Measurements from ENCODE around the gene DNAJB9. TPM values are rescaled to one million over a fixed set of nuclear protein-coding genes. Genes with fewer than 3 reads are reported as not detected.
"Not testable (repeated sequence)": the region's sequence is repeated elsewhere in the genome, so short reads cannot be mapped to it uniquely, and the experiment has no call there.

Gene DNAJB9
- total and polyA plus RNA-seq, 2 donors from 2014 or later, result 31.3 to 33.5 TPM

GRCh38 chr7:108535744-108536143 is 33.9 kb upstream of the DNAJB9 start:
- Histone ChIP-seq H3K27ac (ENCODE audit: low read depth in 2 of 2, low read length in 2 of 2) (no peak overlapping the region), H3K9ac (ENCODE audit: low read length in 3 of 3) (no peak overlapping the region), H3K9me3 (ENCODE audit: control insufficient read depth in 2 of 3, insufficient read depth in 1 of 3, low read length in 3 of 3) (no peaks in the 10 kb centered on the region), H3K4me3 (ENCODE audit: low read length in 3 of 3) (no peak overlapping the region), H3K36me3 (ENCODE audit: control insufficient read depth in 2 of 3, insufficient read depth in 3 of 3, low read length in 3 of 3) (no peaks in the 10 kb centered on the region), H3K4me1 (ENCODE audit: control insufficient read depth in 2 of 3, insufficient read depth in 2 of 3, low read depth in 1 of 3, low read length in 3 of 3) (no peaks in the 10 kb centered on the region), H3K27me3 (ENCODE audit: control insufficient read depth, insufficient read depth, low read length) (no peaks in the 10 kb centered on the region)
- no peak for FAIRE-seq
- intact Hi-C loops (cut with DNase I), result no loop called here
- TF ChIP-seq, protein P1, sequence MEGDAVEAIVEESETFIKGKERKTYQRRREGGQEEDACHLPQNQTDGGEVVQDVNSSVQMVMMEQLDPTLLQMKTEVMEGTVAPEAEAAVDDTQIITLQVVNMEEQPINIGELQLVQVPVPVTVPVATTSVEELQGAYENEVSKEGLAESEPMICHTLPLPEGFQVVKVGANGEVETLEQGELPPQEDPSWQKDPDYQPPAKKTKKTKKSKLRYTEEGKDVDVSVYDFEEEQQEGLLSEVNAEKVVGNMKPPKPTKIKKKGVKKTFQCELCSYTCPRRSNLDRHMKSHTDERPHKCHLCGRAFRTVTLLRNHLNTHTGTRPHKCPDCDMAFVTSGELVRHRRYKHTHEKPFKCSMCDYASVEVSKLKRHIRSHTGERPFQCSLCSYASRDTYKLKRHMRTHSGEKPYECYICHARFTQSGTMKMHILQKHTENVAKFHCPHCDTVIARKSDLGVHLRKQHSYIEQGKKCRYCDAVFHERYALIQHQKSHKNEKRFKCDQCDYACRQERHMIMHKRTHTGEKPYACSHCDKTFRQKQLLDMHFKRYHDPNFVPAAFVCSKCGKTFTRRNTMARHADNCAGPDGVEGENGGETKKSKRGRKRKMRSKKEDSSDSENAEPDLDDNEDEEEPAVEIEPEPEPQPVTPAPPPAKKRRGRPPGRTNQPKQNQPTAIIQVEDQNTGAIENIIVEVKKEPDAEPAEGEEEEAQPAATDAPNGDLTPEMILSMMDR (IDR thresholded peaks at IDR 0.05; ENCODE audit: borderline replicate concordance, extremely low read depth, insufficient read depth), result no peak
- DNase-seq, result no peak

DNA sequence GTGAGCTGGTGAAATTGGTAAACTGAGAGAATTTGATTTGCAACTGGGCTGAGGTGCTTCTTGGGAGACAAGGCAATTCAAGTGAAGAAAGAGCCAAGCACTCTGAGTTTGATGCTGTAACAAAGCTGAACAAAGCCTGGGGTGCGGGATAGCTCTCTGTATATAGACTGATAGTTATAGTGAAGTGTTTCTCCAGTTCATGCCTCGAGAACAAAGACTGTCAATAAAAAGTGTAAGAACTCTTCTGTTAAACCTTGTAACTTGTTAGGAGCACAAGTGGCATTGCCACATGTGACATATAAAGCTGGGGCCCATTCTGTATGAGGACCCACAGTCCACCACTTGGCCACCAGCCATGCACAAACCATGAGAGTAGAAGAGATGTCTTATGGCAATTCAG is 32.4 kb upstream of the DNAJB9 start:
- FAIRE-seq, result no peak
- Histone ChIP-seq H3K36me3 (ENCODE audit: control insufficient read depth in 2 of 3, insufficient read depth in 3 of 3, low read length in 3 of 3) (no peaks in the 10 kb centered on the region), H3K27ac (ENCODE audit: low read depth in 2 of 2, low read length in 2 of 2) (no peak overlapping the region), H3K9ac (ENCODE audit: low read length in 3 of 3) (no peak overlapping the region), H3K4me1 (ENCODE audit: control insufficient read depth in 2 of 3, insufficient read depth in 2 of 3, low read depth in 1 of 3, low read length in 3 of 3) (no peaks in the 10 kb centered on the region), H3K4me3 (ENCODE audit: low read length in 3 of 3) (no peak overlapping the region), H3K27me3 (ENCODE audit: control insufficient read depth, insufficient read depth, low read length) (no peaks in the 10 kb centered on the region), H3K9me3 (ENCODE audit: control insufficient read depth in 2 of 3, insufficient read depth in 1 of 3, low read length in 3 of 3) (no peaks in the 10 kb centered on the region)
- TF ChIP-seq, protein P1 (IDR thresholded peaks at IDR 0.05; ENCODE audit: borderline replicate concordance, extremely low read depth, insufficient read depth), result no peak
- no peak for DNase-seq
- intact Hi-C loops (cut with DNase I), result no loop called here

DNA sequence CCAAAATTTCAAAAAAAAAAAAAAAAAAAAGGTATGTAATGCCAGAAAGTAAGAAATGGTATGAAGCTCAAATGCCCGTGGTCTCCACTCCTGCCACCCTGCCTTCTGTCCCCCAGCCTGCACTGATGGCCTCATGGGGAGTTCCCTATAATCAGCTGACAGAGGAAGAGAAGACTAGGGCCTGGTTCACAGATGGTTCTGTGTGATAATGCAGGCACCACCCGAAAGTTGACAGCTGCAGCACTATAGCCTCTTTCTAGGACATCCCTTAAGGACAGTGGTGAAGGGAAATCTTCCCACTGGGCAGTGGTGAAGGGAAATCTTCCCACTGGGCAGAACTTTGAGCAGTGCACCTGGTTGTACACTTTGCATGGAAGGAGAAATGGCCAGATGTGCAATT is 31.4 kb upstream of the DNAJB9 start:
- DNase-seq; FAIRE-seq; H3K4me1 ChIP-seq (ENCODE audit: control insufficient read depth in 2 of 3, insufficient read depth in 2 of 3, low read depth in 1 of 3, low read length in 3 of 3); H3K27ac ChIP-seq (ENCODE audit: low read depth in 2 of 2, low read length in 2 of 2); H3K27me3 ChIP-seq (ENCODE audit: control insufficient read depth, insufficient read depth, low read length); H3K9me3 ChIP-seq (ENCODE audit: control insufficient read depth in 2 of 3, insufficient read depth in 1 of 3, low read length in 3 of 3); H3K4me3 ChIP-seq (ENCODE audit: low read length in 3 of 3); intact Hi-C loops (cut with DNase I); H3K36me3 ChIP-seq (ENCODE audit: control insufficient read depth in 2 of 3, insufficient read depth in 3 of 3, low read length in 3 of 3); H3K9ac ChIP-seq (ENCODE audit: low read length in 3 of 3): not testable (repeated sequence)

DNA sequence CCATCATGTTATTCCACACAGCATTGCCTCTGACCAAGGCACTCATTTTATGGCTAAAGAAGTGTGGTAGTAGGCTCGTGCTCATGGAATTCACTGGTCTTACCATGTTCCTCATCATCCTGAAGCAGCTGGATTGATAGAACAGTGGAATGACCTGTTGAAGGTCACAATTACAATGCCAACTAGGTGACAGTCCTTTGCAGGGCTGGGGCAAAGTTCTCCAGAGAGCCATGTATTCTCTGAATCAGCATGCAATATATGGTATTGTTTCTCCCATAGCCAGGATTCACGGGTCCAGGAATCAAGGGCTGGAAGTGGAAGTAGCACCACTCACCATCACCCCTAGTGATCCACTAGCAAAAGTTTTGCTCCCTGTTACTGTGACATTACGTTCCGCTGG is 31.0 kb upstream of the DNAJB9 start:
- DNase-seq; H3K4me3 ChIP-seq (ENCODE audit: low read length in 3 of 3); H3K36me3 ChIP-seq (ENCODE audit: control insufficient read depth in 2 of 3, insufficient read depth in 3 of 3, low read length in 3 of 3); H3K9ac ChIP-seq (ENCODE audit: low read length in 3 of 3); FAIRE-seq; H3K27ac ChIP-seq (ENCODE audit: low read depth in 2 of 2, low read length in 2 of 2); H3K9me3 ChIP-seq (ENCODE audit: control insufficient read depth in 2 of 3, insufficient read depth in 1 of 3, low read length in 3 of 3); intact Hi-C loops (cut with DNase I); H3K27me3 ChIP-seq (ENCODE audit: control insufficient read depth, insufficient read depth, low read length); H3K4me1 ChIP-seq (ENCODE audit: control insufficient read depth in 2 of 3, insufficient read depth in 2 of 3, low read depth in 1 of 3, low read length in 3 of 3): not testable (repeated sequence)

- H3K4me3 ChIP-seq (ENCODE audit: low read length in 3 of 3), result no peak overlapping the region
- H3K9me3 ChIP-seq (ENCODE audit: control insufficient read depth in 2 of 3, insufficient read depth in 1 of 3, low read length in 3 of 3), result no peaks in the 10 kb centered on the region
- no peak overlapping the region for H3K9ac ChIP-seq (ENCODE audit: low read length in 3 of 3)
- intact Hi-C loops (cut with DNase I), result no loop called here
- no peak for DNase-seq
- H3K4me1 ChIP-seq (ENCODE audit: control insufficient read depth in 2 of 3, insufficient read depth in 2 of 3, low read depth in 1 of 3, low read length in 3 of 3), result no peaks in the 10 kb centered on the region
- TF ChIP-seq, protein P1 (IDR thresholded peaks at IDR 0.05; ENCODE audit: borderline replicate concordance, extremely low read depth, insufficient read depth), result no peak
- H3K27me3 ChIP-seq (ENCODE audit: control insufficient read depth, insufficient read depth, low read length), result no peaks in the 10 kb centered on the region
- H3K27ac ChIP-seq (ENCODE audit: low read depth in 2 of 2, low read length in 2 of 2), result no peak overlapping the region
- no peak for FAIRE-seq
- no peaks in the 10 kb centered on the region for H3K36me3 ChIP-seq (ENCODE audit: control insufficient read depth in 2 of 3, insufficient read depth in 3 of 3, low read length in 3 of 3)
Observed at GRCh38 chr7:108541478-108541877, 28.2 kb upstream of the DNAJB9 start.

GRCh38 chr7:108548141-108548896 is 21.4 kb upstream of the DNAJB9 start:
- FAIRE-seq; H3K9ac ChIP-seq (ENCODE audit: low read length in 3 of 3); H3K27ac ChIP-seq (ENCODE audit: low read depth in 2 of 2, low read length in 2 of 2); H3K4me1 ChIP-seq (ENCODE audit: control insufficient read depth in 2 of 3, insufficient read depth in 2 of 3, low read depth in 1 of 3, low read length in 3 of 3); H3K36me3 ChIP-seq (ENCODE audit: control insufficient read depth in 2 of 3, insufficient read depth in 3 of 3, low read length in 3 of 3); intact Hi-C loops (cut with DNase I); DNase-seq; H3K9me3 ChIP-seq (ENCODE audit: control insufficient read depth in 2 of 3, insufficient read depth in 1 of 3, low read length in 3 of 3); H3K4me3 ChIP-seq (ENCODE audit: low read length in 3 of 3); H3K27me3 ChIP-seq (ENCODE audit: control insufficient read depth, insufficient read depth, low read length): not testable (repeated sequence)

Measured in kidney (tissue), 14 donors.